GM19467 (cell line): ENCODE data around the gene PFDN4.

Experiments
- ATAC-seq: cut with Tn5 transposase; IDR thresholded peaks from one replicate; pipeline ENCODE4 v1.9.1; 2021; ENCODE audit warnings: mild to moderate bottlenecking, moderate library complexity; ENCODE audit not compliant: unreplicated experiment

The PFDN4 gene

DNA sequence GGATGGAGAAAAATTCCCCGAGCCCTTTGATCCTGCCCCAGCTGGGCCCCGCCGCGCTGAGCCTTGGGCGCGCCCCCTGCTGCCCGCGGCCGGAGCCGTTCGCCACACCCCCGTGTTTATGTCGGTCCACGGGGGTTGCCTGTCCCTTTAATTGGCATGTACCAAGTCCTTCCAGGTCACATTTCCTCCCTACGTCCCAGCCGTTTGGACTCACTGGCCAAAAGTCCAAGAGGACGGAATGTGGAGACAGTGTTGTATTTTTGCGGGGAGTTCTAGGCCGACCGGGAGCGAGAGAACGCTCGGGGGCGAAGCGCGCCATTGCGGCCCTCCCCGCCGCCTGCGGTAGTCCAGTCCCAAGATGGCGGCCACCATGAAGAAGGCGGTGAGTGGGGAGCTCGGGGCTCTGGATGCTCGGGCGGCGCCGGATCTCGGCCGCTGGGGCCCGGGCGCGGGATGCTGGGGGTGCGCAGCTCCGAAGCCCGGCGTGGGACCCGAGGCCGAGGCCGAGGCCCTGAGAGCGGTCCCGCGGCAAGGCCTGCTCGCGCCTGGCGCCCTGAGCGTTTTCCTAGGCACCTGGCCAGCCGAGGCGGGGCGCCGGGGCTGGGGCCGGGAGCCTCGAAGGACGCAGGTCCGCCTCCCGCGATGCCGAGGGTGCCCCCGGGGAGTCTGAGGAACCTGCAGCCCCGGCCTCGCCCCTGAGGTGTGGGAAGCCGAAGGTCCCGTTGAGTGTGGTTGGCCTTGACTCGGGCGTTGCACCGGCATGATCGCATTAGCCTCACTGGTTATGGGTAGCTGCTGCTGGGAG is at the start of gene PFDN4:
PFDN4 (plus strand) TSS at position 345 of the 805 bp plus-strand sequence; CDS start at position 359, 14 bp downstream.
- peak; percentile 98 for ATAC-seq

DNA sequence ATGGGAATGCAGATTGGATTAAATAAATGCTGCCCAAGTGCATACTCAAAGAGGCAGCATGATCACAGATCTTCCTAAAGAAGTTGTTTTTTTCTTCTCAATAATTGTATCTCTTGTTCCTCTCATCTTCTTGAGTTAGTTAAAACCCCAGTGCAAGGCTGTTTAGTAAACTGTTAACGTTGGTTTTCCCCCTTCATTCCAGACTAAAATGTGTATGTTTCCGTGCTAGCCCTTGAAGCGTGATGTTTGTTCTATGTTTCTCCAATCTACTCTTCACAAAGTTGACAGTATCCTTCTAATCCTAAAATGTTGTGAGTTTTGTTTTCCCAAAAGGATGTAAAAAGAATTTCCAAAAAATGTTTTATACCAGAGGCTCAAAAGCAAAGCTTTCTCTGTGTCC is 49.7 kb upstream of the PFDN4 start:
- no peak for ATAC-seq

DNA sequence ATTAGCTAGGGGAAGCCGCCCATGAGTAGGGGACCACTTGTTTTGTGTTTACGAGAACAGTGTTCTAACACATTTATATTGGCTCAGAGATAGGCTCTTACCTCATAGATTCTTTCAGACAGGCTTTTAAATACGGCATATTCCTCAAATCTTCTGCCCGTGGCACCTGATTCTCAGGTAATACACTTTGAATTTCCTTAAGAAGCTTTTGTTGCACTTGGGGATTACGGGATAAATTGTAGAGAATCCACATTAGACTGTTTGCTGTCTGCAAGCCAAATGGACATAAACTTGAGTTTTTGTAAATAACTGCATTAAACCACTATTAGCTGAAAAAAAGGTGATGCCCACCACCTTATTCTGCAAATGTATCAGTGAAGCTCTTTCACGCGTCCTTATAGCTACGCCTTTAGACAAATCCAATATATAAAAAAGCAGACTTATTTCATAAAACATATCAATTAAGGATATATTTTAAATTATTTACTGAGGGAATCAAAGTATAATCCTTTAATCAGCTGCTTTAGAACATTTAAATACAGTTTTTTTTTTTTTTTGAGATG is 49.0 kb upstream of the PFDN4 start:
- ATAC-seq = no peak

- no peak for ATAC-seq
Observed at GRCh38 chr20:54160065-54161007, 47.6 kb upstream of the PFDN4 start.

GRCh38 chr20:54161008-54161820 is 46.7 kb upstream of the PFDN4 start:
- ATAC-seq = no peak

DNA sequence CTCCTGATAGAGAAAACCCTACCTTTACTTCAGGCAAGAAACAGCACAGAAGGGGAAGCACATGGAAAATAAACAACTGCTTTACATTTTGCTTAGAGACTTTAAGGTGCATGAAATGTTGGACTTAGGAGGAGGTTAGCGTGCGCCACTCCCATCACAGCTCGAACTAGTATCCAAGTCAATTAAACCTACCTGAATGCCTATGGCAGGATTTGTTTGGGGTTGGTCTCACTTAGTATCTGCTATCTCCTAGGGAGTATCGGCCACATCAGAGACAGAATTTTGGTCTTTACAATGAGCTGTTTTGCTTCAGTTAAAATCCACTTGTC is 46.1 kb upstream of the PFDN4 start:
- no peak for ATAC-seq

GRCh38 chr20:54162378-54163009 is 45.4 kb upstream of the PFDN4 start:
- no peak for ATAC-seq

DNA sequence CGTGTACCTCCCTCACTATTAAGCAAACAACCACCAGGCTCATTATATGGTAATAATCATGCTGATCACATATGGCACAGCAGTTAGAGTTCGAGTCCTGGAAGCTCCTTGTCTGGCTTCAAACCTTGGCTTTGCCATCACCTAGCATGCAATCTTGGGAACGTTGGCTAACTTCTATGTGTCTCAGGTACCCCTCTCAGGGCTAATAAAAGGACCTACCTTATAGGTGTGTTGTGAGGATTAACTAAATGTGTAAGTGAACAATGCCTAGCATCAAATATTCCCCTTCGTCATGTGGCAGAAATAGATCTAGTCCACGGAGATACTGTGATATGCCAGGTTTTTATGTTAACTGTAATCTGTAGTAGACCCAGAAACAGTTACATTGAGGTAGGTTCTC is 44.5 kb upstream of the PFDN4 start:
- no peak for ATAC-seq

DNA sequence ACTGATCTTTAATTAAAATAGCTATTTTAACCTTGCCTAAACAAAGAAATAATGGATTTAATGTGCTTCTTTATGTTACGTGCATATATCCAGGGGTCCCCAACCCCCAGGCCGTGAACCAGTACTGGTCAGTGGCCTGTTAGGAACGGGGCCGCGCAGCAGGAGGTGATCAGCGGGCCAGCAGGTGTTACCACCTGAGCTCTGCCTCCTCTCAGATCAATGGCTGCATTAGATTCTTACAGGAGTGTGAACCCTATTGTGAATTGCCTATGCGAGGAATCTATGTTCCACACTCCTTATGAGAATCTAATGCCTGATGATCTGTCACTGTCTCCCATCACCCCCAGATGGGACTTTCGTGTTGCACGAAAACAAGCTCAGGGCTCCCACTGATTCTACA is 42.9 kb upstream of the PFDN4 start:
- ATAC-seq = no peak

- no peak for ATAC-seq
Observed at GRCh38 chr20:54165803-54166202, 42.1 kb upstream of the PFDN4 start.

- ATAC-seq = no peak
Observed at GRCh38 chr20:54166987-54167662, 40.8 kb upstream of the PFDN4 start.

GRCh38 chr20:54167909-54168872 is 39.7 kb upstream of the PFDN4 start:
- no peak for ATAC-seq

- no peak for ATAC-seq
Observed at GRCh38 chr20:54168961-54169862, 38.7 kb upstream of the PFDN4 start.

DNA sequence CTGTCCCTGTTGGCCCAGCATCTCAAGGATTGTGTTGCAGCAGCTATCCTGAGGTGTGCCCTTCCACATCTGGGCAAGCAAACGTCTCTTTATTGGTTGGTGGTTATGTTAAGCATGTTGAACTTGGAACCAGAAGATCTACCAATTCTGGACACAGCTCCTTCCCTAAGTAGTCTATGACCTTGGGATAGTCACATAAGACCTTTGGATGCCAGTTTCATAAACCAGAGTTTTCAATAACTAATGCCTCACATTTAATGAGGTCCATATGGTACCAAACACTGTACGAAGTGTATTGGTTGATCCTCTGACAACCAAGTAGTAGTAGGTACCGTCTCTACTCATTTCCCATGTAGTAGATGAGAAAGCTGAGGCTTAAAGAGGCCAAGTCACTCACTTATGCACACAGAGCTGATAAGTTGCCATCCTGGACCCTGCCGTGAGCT is 37.8 kb upstream of the PFDN4 start:
- ATAC-seq = no peak

GRCh38 chr20:54170963-54171362 is 36.9 kb upstream of the PFDN4 start:
- no peak for ATAC-seq

DNA sequence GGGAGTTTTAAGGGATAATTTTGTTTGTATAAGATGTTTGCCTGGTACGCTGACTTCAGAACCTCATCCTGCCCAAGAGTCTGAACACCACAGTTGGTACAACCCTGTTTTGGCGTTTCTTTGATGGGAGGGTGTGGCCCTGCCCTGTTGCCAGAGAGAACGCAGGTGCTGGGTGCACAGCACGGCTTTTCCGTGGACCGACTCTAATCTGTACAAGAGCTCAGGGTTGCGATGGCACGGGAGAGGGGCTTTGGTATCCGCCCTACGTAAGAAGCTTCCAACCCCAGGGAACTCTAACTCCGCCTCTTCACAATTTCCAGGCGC is 35.4 kb upstream of the PFDN4 start:
- ATAC-seq = no peak

DNA sequence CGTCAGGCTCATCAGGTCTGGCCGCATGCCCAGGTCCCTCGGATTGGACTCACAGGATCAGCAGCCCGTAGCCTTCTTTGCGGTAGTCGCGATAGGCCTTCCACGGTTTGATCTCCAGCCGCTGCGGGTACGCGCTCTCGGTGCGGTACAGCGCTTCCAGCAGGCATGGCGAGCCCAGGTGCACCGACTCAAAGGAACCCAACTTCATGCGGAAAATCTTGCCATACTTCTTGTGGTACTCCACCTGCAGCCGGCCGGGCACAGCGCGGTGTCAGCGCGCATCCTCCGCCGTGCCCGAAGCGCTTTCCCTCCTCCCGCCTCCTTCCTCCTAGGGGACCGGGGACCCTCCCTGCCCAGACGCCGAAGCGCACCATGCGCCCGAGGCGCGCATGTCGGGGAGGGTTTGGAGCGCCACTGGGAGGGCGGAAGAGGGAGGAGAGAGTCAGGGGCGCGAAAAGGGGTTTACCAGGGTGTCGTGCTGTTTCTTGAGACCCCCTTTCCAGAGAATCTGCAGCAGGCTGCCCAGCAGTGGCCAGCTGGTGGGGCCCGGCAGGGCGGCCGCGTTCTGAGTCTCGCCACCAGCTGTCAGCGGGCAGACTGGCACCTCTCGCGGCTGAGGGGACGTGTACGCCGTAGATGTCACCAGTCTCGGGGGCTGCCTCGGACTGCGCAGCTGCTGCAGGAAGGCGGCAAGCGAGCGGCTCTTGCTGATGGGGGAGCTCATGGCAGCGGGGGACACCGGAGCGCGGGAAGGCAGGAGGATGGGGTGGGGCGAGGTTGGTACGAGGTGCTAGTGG is 34.8 kb upstream of the PFDN4 start:
- ATAC-seq = no peak
